Measurements from ENCODE around the gene MAP4K5. TPM values are rescaled to one million over a fixed set of nuclear protein-coding genes. Genes with fewer than 3 reads are reported as not detected.

Gene MAP4K5
- total RNA-seq, 1 experiment from 2014 or later: 42.8 TPM

GRCh38 chr14:50488521-50488920, 43.8 kb downstream of the MAP4K5 start:
- no peaks in the 10 kb centered on the region for H3K9me3 Mint-ChIP-seq
- ChIA-PET CTCF (interaction anchor here (1.2 kb wide), 1 partner anchor 168 kb away, joined by 3 read pairs; no protein-coding TSS in a partner anchor), POLR2A (no interaction called here)
- H3K4me1 Mint-ChIP-seq: no peaks in the 10 kb centered on the region
- H3K36me3 Mint-ChIP-seq: no peaks in the 10 kb centered on the region
- TF ChIP-seq ZNF532 (CRISPR knock-in tag; IDR thresholded peaks at IDR 0.05; ENCODE audit: borderline replicate concordance): no peak
- no peak for TF ChIP-seq ZNF317 (CRISPR knock-in tag; IDR thresholded peaks at IDR 0.05; ENCODE audit: borderline replicate concordance, low read depth)
- TF ChIP-seq, protein P1, sequence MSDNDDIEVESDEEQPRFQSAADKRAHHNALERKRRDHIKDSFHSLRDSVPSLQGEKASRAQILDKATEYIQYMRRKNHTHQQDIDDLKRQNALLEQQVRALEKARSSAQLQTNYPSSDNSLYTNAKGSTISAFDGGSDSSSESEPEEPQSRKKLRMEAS (CRISPR knock-in tag; IDR thresholded peaks at IDR 0.05): no peak
- TF ChIP-seq, protein P2, sequence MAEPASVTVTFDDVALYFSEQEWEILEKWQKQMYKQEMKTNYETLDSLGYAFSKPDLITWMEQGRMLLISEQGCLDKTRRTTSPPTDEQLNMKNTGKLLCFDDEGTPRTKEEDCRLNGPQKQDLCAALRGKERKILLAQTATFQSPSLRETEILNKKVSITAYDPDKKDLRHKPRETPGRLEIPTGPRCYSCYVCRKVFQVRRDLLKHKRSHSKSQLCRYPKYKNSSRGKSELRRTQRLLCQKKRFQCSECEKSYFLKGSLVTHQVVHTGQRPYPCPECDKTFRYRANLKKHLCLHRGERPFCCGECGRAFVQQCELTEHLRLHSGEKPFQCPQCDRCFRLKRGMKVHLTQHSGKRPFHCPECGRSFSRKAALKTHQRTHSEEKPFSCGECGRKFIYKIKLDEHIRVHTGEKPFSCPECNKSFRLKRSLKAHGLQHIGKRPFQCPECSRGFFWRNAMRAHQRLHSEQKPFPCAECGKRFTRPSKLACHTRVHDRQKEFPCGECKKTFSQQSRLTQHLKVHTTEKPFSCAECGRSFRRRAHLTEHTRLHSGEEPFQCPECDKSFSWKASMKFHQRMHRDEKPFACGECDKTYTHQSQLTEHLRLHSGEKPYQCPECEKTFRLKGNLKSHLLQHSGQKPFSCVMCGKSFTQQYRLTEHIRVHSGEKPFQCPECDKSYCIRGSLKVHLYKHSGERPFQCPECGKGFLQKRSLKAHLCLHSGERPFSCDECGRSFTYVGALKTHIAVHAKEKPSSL (CRISPR knock-in tag; conservative IDR thresholded peaks at IDR 0.05): no peak
- no peak for TF ChIP-seq ATF1 (CRISPR knock-in tag; IDR thresholded peaks at IDR 0.05)
- no peak for TF ChIP-seq ZNF232 (CRISPR knock-in tag; IDR thresholded peaks at IDR 0.05)
- TF ChIP-seq, protein P3, sequence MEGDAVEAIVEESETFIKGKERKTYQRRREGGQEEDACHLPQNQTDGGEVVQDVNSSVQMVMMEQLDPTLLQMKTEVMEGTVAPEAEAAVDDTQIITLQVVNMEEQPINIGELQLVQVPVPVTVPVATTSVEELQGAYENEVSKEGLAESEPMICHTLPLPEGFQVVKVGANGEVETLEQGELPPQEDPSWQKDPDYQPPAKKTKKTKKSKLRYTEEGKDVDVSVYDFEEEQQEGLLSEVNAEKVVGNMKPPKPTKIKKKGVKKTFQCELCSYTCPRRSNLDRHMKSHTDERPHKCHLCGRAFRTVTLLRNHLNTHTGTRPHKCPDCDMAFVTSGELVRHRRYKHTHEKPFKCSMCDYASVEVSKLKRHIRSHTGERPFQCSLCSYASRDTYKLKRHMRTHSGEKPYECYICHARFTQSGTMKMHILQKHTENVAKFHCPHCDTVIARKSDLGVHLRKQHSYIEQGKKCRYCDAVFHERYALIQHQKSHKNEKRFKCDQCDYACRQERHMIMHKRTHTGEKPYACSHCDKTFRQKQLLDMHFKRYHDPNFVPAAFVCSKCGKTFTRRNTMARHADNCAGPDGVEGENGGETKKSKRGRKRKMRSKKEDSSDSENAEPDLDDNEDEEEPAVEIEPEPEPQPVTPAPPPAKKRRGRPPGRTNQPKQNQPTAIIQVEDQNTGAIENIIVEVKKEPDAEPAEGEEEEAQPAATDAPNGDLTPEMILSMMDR (IDR thresholded peaks at IDR 0.05): no peak
- no peak for TF ChIP-seq ZNF416 (CRISPR knock-in tag; IDR thresholded peaks at IDR 0.05)
- TF ChIP-seq GTF2I (CRISPR knock-in tag; conservative IDR thresholded peaks at IDR 0.05): no peak
- TF ChIP-seq NFE2L1 (CRISPR knock-in tag; IDR thresholded peaks at IDR 0.05): no peak
- TF ChIP-seq, protein P4, sequence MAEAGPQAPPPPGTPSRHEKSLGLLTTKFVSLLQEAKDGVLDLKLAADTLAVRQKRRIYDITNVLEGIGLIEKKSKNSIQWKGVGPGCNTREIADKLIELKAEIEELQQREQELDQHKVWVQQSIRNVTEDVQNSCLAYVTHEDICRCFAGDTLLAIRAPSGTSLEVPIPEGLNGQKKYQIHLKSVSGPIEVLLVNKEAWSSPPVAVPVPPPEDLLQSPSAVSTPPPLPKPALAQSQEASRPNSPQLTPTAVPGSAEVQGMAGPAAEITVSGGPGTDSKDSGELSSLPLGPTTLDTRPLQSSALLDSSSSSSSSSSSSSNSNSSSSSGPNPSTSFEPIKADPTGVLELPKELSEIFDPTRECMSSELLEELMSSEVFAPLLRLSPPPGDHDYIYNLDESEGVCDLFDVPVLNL (CRISPR knock-in tag; IDR thresholded peaks at IDR 0.05; ENCODE audit: borderline replicate concordance, low read depth): no peak
- no peak for TF ChIP-seq TCF7 (CRISPR knock-in tag; IDR thresholded peaks at IDR 0.05; ENCODE audit: low read depth)
- DNase-seq (ENCODE audit: low spot score) (no peak), ATAC-seq (no peak)
- H3K27ac Mint-ChIP-seq: no peak overlapping the region
- H3K4me3 Mint-ChIP-seq: no peak overlapping the region
- no peaks in the 10 kb centered on the region for H3K27me3 Mint-ChIP-seq (ENCODE audit: low read depth)

DNA sequence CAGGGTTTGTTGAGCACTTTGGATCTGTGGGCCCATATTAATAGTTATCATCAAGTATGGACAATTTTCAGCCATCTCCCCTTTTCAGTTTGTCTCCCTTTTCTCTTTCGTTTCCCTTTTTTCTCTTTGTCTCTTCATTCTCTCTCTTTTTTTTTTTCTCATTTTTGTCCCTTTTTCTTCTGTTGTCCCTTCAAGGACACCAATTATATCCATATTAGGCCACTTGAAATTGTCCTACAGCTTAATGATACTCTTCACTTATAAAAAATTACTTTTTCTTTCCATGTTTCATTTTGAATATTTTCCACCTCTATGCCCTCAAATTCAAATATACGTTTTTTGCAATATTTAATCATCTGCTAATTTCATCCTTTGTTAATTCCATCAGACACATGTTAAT, 53.3 kb downstream of the MAP4K5 start:
- H3K9me3 Mint-ChIP-seq: no peaks in the 10 kb centered on the region
- ChIA-PET POLR2A (no interaction called here), CTCF (no interaction called here)
- H3K36me3 Mint-ChIP-seq: peaks cover 8% of the 10 kb centered on the region
- H3K27ac Mint-ChIP-seq: no peak overlapping the region
- ATAC-seq (no peak), DNase-seq (ENCODE audit: low spot score) (no peak)
- H3K27me3 Mint-ChIP-seq (ENCODE audit: low read depth): no peaks in the 10 kb centered on the region
- no peak for TF ChIP-seq AR (CRISPR knock-in tag; IDR thresholded peaks at IDR 0.05)
- TF ChIP-seq NR3C1 (CRISPR knock-in tag; conservative IDR thresholded peaks at IDR 0.05; ENCODE audit: low read depth): no peak
- TF ChIP-seq FOXK1 (CRISPR knock-in tag; IDR thresholded peaks at IDR 0.05): no peak
- no peak overlapping the region for H3K4me3 Mint-ChIP-seq
- H3K4me1 Mint-ChIP-seq: no peaks in the 10 kb centered on the region
